Neural progenitor cell (in vitro differentiated cells): ENCODE results near the gene CPNE1. TPM values are rescaled to one million over a fixed set of nuclear protein-coding genes. Genes with fewer than 3 reads are reported as not detected.

Experiments used
- DNase-seq: peaks from one replicate; pipeline ENCODE4 v3.0.0-alpha.2; 2016; ENCODE audit warnings: low spot score
- H2AFZ ChIP-seq: fragments of 200-600 bp; sonication (generic); replicated peaks from 2 replicates; pipeline ENCODE4 v1.6.1; 2016; ENCODE audit warnings: antibody characterized with exemption
- H3F3A ChIP-seq: fragments of 200-600 bp; sonication (generic); 2 replicates; pipeline ENCODE4 v1.6.1; 2016; ENCODE audit warnings: antibody characterized with exemption, low read depth
- H3K27ac ChIP-seq: fragments of 200-600 bp; sonication (generic); 2 replicates; pipeline ENCODE4 v1.5.1; 2016; ENCODE audit warnings: mild to moderate bottlenecking
- H3K27me3 ChIP-seq: fragments of 200-600 bp; sonication (generic); 2 replicates; pipeline ENCODE4 v1.6.1; 2016; ENCODE audit warnings: mild to moderate bottlenecking, moderate library complexity
- H3K36me3 ChIP-seq: fragments of 200-600 bp; sonication (generic); 2 replicates; pipeline ENCODE4 v1.5.1; 2016
- H3K4me1 ChIP-seq: fragments of 200-600 bp; sonication (generic); 2 replicates; pipeline ENCODE4 v1.6.1; 2016; ENCODE audit warnings: mixed run types
- H3K4me2 ChIP-seq: fragments of 200-600 bp; sonication (generic); 2 replicates; pipeline ENCODE4 v1.6.1; 2016
- H3K4me3 ChIP-seq: fragments of 200-600 bp; sonication (generic); 2 replicates; pipeline ENCODE4 v1.5.1; 2016
- H3K79me2 ChIP-seq: fragments of 200-600 bp; sonication (generic); 2 replicates; pipeline ENCODE4 v1.6.1; 2016; ENCODE audit warnings: low read depth
- H3K9ac ChIP-seq: fragments of 200-600 bp; sonication (generic); 2 replicates; pipeline ENCODE4 v1.6.1; 2016
- H3K9me3 ChIP-seq: fragments of 200-600 bp; sonication (generic); 2 replicates; pipeline ENCODE4 v1.5.1; 2016; ENCODE audit warnings: low read depth
- H4K20me1 ChIP-seq: fragments of 200-600 bp; sonication (generic); 2 replicates; pipeline ENCODE4 v1.6.1; 2016; ENCODE audit warnings: low read depth
- H3K27ac Mint-ChIP-seq: 3 replicates; pipeline ENCODE4 v1.8.0; 2021; ENCODE audit warnings: mixed read lengths
- H3K27me3 Mint-ChIP-seq: 2 replicates; pipeline ENCODE4 v1.8.0; 2022; ENCODE audit warnings: low read depth, mild to moderate bottlenecking, inconsistent platforms, moderate library complexity, mixed read lengths; ENCODE audit not compliant: insufficient read depth
- H3K36me3 Mint-ChIP-seq: 3 replicates; pipeline ENCODE4 v1.8.0; 2021; ENCODE audit warnings: mixed read lengths
- H3K4me1 Mint-ChIP-seq: 3 replicates; pipeline ENCODE4 v1.8.0; 2021; ENCODE audit warnings: mixed read lengths
- H3K4me3 Mint-ChIP-seq: 3 replicates; pipeline ENCODE4 v1.8.0; 2021; ENCODE audit warnings: mild to moderate bottlenecking, moderate library complexity, mixed read lengths
- H3K9me3 Mint-ChIP-seq: 3 replicates; pipeline ENCODE4 v1.8.0; 2020; ENCODE audit warnings: mixed read lengths
- EZH2 ChIP-seq: fragments of 200-600 bp; sonication (generic); IDR thresholded peaks from 2 replicates; pipeline ENCODE4 v1.6.1; 2017; ENCODE audit warnings: antibody characterized with exemption, mild to moderate bottlenecking, moderate library complexity
- EZH2phosphoT487 ChIP-seq: fragments of 200-600 bp; sonication (generic); IDR thresholded peaks from 2 replicates; pipeline ENCODE4 v1.6.1; 2017; ENCODE audit warnings: antibody characterized with exemption
- total RNA-seq: library from RNA; depleted of rRNA; stranded (reverse); fragments of >200 nt; gene quantifications from 2 replicates; pipeline ENCODE4 v1.2.3, GENCODE V29; 2015; ENCODE audit warnings: low replicate concordance
- TF ChIP-seq, protein P1 (sequence below): fragments of 200-600 bp; sonication (generic); IDR thresholded peaks from 2 replicates; pipeline ENCODE4 v1.5.1; 2017; ENCODE audit warnings: antibody characterized with exemption, mild to moderate bottlenecking

CPNE1 gene
- total RNA-seq, 1 donor from 2014 or later = 140 TPM

DNA sequence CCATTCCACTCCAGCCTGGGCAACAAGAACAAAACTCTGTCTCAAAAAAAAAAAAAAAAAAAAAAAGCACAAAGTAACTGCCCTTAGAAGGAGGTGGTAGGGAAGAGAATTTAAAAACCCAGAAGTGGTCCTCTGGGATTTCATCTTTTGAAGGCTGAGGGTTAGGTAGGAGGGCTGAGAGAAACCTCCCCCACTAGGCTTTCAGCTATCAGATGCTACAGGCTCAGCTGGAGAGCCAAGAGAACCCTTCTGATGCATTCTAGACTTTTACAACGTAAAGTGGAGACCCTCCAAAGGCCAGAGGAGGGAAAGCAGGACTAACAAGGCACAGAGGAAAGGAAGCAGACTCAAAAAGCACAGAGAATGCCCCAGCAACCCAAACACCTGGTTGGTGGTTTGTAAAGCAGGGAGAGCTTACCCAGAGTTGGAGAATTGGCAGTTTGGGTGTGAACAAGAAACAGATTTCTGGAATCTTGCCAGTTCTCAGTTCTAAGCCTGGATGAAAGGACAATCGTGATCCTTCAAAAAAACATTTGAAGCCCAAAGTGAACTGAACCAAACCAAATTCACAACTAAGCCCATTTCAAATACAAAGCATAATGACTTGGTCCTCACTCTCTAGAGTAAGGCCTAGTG, 72.2 kb downstream of the CPNE1 start:
- Mint-ChIP-seq H3K27ac (no peak overlapping the region), H3K36me3 (no peaks in the 10 kb centered on the region), H3K9me3 (no peaks in the 10 kb centered on the region), H3K27me3 (peaks cover 8% of the 10 kb centered on the region), H3K4me3 (no peak overlapping the region), H3K4me1 (peaks cover 5% of the 10 kb centered on the region)
- Histone ChIP-seq H3K9me3 (no peaks in the 10 kb centered on the region), H3K36me3 (no peaks in the 10 kb centered on the region), H3K27ac (no peak overlapping the region), H3F3A (no peaks in the 10 kb centered on the region), H4K20me1 (no peaks in the 10 kb centered on the region), H3K4me3 (no peak overlapping the region), H3K79me2 (no peaks in the 10 kb centered on the region), H3K4me2 (no peak overlapping the region), H3K4me1 (peaks cover 2% of the 10 kb centered on the region), H3K9ac (no peak overlapping the region), H3K27me3 (no peaks in the 10 kb centered on the region), H2AFZ (no peak overlapping the region)
- DNase-seq = no peak
- TF ChIP-seq EZH2phosphoT487 (no peak), EZH2 (no peak)
- TF ChIP-seq, protein P1, sequence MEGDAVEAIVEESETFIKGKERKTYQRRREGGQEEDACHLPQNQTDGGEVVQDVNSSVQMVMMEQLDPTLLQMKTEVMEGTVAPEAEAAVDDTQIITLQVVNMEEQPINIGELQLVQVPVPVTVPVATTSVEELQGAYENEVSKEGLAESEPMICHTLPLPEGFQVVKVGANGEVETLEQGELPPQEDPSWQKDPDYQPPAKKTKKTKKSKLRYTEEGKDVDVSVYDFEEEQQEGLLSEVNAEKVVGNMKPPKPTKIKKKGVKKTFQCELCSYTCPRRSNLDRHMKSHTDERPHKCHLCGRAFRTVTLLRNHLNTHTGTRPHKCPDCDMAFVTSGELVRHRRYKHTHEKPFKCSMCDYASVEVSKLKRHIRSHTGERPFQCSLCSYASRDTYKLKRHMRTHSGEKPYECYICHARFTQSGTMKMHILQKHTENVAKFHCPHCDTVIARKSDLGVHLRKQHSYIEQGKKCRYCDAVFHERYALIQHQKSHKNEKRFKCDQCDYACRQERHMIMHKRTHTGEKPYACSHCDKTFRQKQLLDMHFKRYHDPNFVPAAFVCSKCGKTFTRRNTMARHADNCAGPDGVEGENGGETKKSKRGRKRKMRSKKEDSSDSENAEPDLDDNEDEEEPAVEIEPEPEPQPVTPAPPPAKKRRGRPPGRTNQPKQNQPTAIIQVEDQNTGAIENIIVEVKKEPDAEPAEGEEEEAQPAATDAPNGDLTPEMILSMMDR = no peak

DNA sequence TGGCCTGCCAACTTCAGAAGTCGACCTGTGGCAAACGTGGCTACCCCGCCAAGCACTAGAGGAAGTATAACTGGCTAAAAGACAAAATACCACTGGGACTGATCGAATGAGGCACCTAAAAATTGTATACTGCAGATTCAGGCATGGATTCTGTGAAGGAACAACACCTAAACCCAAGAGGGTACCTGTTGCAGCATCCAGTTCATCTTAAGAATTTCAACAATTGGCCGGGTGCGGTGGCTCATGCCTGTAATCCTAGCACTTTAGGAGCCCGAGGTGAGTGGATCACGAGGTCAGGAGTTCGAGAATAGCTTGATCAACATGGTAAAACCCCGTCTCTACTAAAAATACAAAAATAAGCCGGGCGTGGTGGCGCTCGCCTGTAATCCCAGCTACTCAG, 76.3 kb downstream of the CPNE1 start:
- H2AFZ ChIP-seq = no peak overlapping the region
- H3K9ac ChIP-seq = no peak overlapping the region
- H3K4me3 Mint-ChIP-seq = no peak overlapping the region
- no peaks in the 10 kb centered on the region for H3K9me3 ChIP-seq
- no peak overlapping the region for H3K27ac ChIP-seq
- H3K4me1 ChIP-seq = no peaks in the 10 kb centered on the region
- H3K4me1 Mint-ChIP-seq = no peaks in the 10 kb centered on the region
- no peak overlapping the region for H3K4me3 ChIP-seq
- no peaks in the 10 kb centered on the region for H3K36me3 Mint-ChIP-seq
- no peaks in the 10 kb centered on the region for H3K79me2 ChIP-seq
- no peaks in the 10 kb centered on the region for H3K36me3 ChIP-seq
- TF ChIP-seq, protein P1 = no peak
- TF ChIP-seq EZH2phosphoT487 = no peak
- TF ChIP-seq EZH2 = no peak
- H4K20me1 ChIP-seq = no peaks in the 10 kb centered on the region
- no peak overlapping the region for H3K27ac Mint-ChIP-seq
- no peaks in the 10 kb centered on the region for H3K9me3 Mint-ChIP-seq
- no peaks in the 10 kb centered on the region for H3K27me3 ChIP-seq
- H3F3A ChIP-seq = no peaks in the 10 kb centered on the region
- no peak for DNase-seq
- H3K27me3 Mint-ChIP-seq = peaks cover 6% of the 10 kb centered on the region
- no peak overlapping the region for H3K4me2 ChIP-seq

DNA sequence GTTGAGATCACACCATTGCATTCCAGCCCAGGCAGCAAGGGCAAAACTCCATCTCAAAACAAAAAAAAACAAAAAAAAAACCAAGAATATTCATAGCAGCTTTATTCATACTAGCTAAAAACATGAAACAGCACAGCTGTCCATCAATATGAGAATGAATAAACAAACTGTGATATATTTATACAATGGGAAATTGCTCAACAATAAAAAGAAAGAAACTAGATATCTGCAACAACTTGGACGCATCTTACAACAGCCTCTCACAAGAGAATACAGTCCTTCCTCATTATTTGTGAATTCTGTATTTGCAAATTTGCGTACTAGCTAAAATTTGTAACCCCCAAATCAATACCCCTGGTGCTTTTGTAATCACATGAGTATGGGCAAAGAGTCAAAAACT, 77.3 kb downstream of the CPNE1 start:
- H3K79me2 ChIP-seq = no peaks in the 10 kb centered on the region
- Mint-ChIP-seq H3K4me1 (no peaks in the 10 kb centered on the region), H3K36me3 (no peaks in the 10 kb centered on the region), H3K4me3 (no peak overlapping the region), H3K27me3 (peaks cover 8% of the 10 kb centered on the region), H3K27ac (no peak overlapping the region), H3K9me3 (no peaks in the 10 kb centered on the region)
- no peak for DNase-seq
- TF ChIP-seq EZH2 = no peak
- TF ChIP-seq EZH2phosphoT487 = no peak
- TF ChIP-seq, protein P1 = no peak
- no peaks in the 10 kb centered on the region for H3K9me3 ChIP-seq
- no peak overlapping the region for H3K9ac ChIP-seq
- H3K27ac ChIP-seq = no peak overlapping the region
- H4K20me1 ChIP-seq = no peaks in the 10 kb centered on the region
- no peak overlapping the region for H3K4me3 ChIP-seq
- H3K4me2 ChIP-seq = no peak overlapping the region
- H3K4me1 ChIP-seq = no peaks in the 10 kb centered on the region
- H3F3A ChIP-seq = no peaks in the 10 kb centered on the region
- no peaks in the 10 kb centered on the region for H3K27me3 ChIP-seq
- H2AFZ ChIP-seq = no peak overlapping the region
- no peaks in the 10 kb centered on the region for H3K36me3 ChIP-seq
